Activated CD8-positive, alpha-beta memory T cell treated with anti-CD3 and anti-CD28 coated beads for 4 hours (primary cell): Measurements from ENCODE around the gene RSRC1.
"Not testable (repeated sequence)": the region's sequence is repeated elsewhere in the genome, so short reads cannot be mapped to it uniquely, and the experiment has no call there.

Experiments
- DNase-seq, 2 donors: peaks; one replicate each; pipeline ENCODE4 v3.0.0-alpha.2; 2020; ENCODE audit warnings: low read depth in 2 of 2

Gene RSRC1

GRCh38 chr3:158528076-158528674 is 418.3 kb downstream of the RSRC1 start:
- DNase-seq = no peak

DNA sequence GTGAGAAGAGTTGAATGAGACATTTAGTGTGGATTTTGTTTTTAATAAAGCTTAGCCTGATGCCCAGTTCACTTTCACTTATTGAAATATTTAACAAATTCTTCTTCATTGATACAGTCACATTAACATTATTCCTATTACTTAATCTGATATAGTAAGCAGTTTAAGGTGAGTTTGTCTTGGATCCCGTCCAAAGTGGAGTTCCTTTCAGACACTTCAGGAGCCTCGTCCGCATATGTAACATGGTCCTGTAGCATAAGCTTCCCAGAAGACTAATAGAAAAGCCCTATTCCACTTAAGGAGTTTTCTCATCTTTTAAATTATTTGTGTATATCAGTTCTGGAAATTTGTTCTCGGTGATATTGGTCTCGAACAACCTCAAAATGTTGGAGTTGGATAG is 421.4 kb downstream of the RSRC1 start:
- no peak for DNase-seq

- DNase-seq = no peak
Measured at GRCh38 chr3:158532099-158532734, 422.3 kb downstream of the RSRC1 start.

- DNase-seq = no peak
Measured at GRCh38 chr3:158535918-158536317, 426.0 kb downstream of the RSRC1 start.

- no peak for DNase-seq
Measured at GRCh38 chr3:158539414-158540014, 429.6 kb downstream of the RSRC1 start.

DNA sequence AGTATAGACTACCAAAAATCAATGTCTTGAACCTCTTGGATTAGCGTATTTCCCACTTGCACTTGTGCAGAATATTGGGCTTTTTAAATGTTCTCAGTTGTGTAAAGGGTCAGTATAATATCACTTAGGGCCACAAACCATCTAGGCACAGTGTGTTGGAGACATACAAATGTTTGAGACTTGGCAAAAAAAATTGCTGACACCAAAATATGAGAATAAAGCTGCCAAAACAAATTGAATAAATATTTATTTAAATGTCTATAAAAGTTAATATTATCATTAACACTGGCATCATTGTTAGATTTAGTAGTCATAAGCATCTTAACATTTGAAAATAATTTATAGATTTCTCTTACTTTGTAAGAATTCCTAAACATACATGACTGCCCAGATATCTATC is 430.2 kb downstream of the RSRC1 start:
- no peak for DNase-seq

- DNase-seq = no peak
Measured at GRCh38 chr3:158548691-158549090, 438.8 kb downstream of the RSRC1 start.

- not testable (repeated sequence) for DNase-seq
Measured at GRCh38 chr3:158549938-158550337, 440.0 kb downstream of the RSRC1 start.

GRCh38 chr3:158552124-158552523 is 442.2 kb downstream of the RSRC1 start:
- no peak for DNase-seq

DNA sequence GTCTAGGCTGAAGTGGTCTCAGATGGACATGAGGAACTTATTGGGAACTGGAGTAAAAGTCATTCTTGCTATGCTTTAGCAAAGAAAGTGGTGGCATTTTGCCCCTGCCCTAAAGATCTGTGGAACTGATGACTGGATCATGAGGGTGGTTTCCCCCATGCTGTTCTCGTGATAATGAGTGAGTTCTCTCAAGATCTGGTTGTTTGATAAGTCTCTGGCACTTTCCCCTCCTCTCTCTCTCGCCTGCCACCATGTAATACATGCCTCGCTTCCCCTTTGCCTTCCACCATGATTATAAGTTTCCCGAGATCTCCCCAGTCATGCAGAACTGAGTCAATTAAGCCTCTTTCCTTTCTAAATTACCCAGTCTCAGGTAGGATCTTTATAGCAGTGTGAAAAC is 449.6 kb downstream of the RSRC1 start:
- no peak for DNase-seq

- DNase-seq = no peak
Measured at GRCh38 chr3:158560979-158561378, 451.1 kb downstream of the RSRC1 start.

DNA sequence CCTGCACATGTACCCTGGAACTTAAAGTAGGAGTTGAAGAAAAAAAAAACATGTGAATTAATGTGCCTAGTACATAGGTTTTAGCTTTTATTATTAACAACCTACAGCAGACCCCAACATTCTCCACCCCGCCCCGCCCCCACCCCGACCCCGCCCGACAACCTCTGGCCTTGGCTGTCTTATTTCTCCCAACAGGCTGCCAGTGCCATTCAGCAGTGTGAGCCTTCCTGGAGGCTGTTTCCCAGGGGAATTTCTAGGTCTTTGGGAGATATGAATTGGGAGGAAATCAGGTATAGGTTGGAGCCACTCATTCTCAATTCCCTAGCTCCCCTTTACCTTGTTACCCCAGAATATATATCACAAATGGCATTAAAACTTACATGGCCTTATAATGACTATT is 452.8 kb downstream of the RSRC1 start:
- DNase-seq = no peak

DNA sequence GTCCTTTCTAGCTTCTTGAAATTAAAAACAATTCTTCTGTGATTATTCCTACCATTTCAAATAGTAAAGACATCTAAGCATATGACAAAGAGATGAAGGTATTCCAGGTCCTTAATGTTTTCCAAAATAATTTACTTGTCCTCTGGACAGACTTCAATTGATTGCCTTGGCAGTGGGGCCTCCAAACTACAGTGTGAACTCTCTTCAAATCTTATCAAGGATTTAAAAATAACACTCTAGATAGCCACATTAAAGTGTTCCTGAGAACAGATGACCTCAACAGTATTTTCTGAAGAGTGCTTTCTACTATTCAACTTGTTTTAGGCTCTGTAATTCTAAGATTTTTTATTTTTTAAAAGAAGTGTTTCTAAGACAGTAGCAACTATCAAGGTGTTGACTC is 453.2 kb downstream of the RSRC1 start:
- no peak for DNase-seq

DNA sequence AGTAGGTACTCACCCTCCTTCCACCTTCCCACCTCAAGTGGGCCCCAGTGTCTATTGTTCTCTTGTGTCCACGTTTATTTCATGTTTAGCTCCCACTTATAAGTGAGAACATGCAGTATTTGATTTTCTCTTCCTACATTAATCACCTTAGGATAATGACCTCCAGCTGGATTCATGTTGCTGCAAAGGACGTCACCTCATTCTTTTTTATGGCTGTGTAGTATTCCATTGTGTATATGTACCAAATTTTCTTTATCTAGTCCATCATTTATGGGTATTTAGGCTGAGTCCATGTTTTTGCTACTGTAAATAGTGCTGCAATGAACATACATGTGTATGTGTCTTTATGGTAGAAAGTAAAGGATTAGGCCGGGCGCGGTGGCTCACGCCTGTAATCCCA is 455.2 kb downstream of the RSRC1 start:
- DNase-seq = no peak

DNA sequence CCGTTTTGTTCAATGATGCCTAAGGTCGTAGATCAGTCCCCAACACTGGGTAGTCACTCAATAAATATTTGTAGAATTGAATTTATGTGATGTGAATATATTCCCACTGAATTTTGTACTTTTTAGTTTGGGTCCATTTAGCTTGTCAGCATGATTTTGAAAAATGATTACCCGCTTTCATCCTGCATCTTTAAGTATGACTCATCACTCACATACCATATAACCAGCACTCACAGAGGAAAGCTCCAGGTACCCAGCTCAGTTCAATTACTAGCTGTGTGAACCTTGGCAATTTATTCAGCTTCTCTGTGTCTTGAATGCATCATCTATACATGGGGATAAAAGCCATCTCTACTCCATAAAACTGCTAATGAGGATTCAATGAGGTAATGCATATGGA is 458.9 kb downstream of the RSRC1 start:
- no peak for DNase-seq

GRCh38 chr3:158569794-158570193 is 459.9 kb downstream of the RSRC1 start:
- no peak for DNase-seq

- peak; percentile 48 to 74 for DNase-seq
Measured at GRCh38 chr3:158570999-158571702, 461.3 kb downstream of the RSRC1 start, which contains the start of gene MLF1. TSS of gene MLF1 (plus strand) at chr3:158571194. CDS start at chr3:158571301, 107 bp downstream.

- DNase-seq = no peak
Measured at GRCh38 chr3:158571969-158572765, 462.3 kb downstream of the RSRC1 start.

DNA sequence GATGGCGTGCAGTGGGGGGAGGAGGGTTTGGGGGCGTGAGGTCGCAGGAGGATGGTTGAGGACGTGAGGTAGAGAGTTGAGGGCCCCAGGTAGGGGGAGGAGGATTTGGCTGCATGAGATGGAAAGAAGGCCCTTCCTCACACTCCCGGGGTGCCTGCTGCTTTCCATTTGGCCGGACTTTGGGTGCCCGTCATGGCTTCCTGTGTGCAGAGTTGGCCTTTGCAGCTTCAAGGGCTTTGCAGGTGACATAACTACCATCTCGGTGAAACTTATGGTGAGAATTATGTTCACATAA is 462.8 kb downstream of the RSRC1 start:
- DNase-seq = no peak

- DNase-seq = no peak
Measured at GRCh38 chr3:158573714-158574113, 463.8 kb downstream of the RSRC1 start.

DNA sequence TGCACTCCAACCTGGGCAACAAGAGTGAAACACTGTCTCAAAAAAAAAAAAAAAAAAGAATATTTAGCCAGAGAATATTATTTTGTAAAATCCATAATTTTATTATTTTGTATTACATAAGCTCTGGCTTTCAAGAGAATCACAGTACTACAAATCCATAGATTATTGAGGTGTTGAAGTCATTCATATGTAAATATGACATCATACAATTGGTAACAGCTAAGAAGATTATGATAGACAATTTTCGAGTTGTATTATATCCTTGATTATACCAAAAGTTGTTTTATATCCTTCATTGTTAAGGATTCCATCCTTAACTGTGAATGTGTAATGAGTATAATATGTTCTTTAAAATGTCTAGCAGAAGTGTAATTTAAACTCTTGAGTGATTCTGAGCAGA is 464.8 kb downstream of the RSRC1 start:
- no peak for DNase-seq

GRCh38 chr3:158590223-158590622 is 480.3 kb downstream of the RSRC1 start:
- no peak for DNase-seq
